ENCODE results near the gene COL27A1.

COL27A1 gene

DNA sequence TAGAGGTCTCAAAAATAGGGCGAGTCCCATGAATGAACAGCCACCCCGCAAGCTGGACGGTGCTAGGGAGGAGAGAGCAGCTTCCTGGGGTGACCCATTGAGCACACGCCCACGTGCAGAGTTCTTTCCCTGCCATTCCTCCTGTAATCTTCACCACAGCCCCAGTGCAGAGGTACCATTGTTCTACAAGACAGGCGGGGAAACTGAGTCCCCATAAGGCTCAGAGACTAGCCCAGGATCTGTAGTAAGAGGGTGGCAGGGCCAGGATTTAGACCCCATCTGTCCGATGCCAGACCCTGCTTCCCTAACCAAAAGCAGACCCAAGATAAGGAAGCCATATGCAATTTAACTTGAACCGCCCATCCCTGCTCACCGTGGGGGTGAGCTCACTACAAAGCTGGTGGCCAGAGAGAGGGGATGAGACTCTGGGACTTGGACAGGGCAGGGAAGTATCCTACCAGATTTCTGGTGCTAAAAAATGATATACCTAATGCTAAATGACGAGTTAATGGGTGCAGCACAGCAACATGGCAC lies 130.9 kb downstream of the COL27A1 start:
- DNase-seq, result no peak
- no peaks in the 10 kb centered on the region for H3K36me3 ChIP-seq (ENCODE audit: insufficient read depth, low read length)
- no peak overlapping the region for H3K4me2 ChIP-seq (ENCODE audit: insufficient read depth, low read length)
- no peaks in the 10 kb centered on the region; the same call in 1 of the 2 replicates for H4K20me1 ChIP-seq (ENCODE audit: insufficient read depth, low read length)
- no peaks in the 10 kb centered on the region for H3K4me1 ChIP-seq (ENCODE audit: insufficient read depth, low read length)
- TF ChIP-seq, protein P1, sequence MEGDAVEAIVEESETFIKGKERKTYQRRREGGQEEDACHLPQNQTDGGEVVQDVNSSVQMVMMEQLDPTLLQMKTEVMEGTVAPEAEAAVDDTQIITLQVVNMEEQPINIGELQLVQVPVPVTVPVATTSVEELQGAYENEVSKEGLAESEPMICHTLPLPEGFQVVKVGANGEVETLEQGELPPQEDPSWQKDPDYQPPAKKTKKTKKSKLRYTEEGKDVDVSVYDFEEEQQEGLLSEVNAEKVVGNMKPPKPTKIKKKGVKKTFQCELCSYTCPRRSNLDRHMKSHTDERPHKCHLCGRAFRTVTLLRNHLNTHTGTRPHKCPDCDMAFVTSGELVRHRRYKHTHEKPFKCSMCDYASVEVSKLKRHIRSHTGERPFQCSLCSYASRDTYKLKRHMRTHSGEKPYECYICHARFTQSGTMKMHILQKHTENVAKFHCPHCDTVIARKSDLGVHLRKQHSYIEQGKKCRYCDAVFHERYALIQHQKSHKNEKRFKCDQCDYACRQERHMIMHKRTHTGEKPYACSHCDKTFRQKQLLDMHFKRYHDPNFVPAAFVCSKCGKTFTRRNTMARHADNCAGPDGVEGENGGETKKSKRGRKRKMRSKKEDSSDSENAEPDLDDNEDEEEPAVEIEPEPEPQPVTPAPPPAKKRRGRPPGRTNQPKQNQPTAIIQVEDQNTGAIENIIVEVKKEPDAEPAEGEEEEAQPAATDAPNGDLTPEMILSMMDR (IDR thresholded peaks at IDR 0.05; ENCODE audit: borderline replicate concordance, extremely low read depth, low read length, poor library complexity, severe bottlenecking), result no peak
- no peak for TF ChIP-seq EZH2 (IDR thresholded peaks at IDR 0.05; ENCODE audit: borderline replicate concordance, low read depth, low read length, severe bottlenecking)
- no peaks in the 10 kb centered on the region for H3K27me3 ChIP-seq (ENCODE audit: insufficient read depth, low read length, poor library complexity)
- H3K9ac ChIP-seq (ENCODE audit: low read depth, low read length), result no peak overlapping the region
- H3K9me3 ChIP-seq (ENCODE audit: insufficient read depth, low read length, severe bottlenecking), result no peaks in the 10 kb centered on the region
- H3K4me3 ChIP-seq (ENCODE audit: low read depth in 1 of 2, low read length in 2 of 2), result no peak overlapping the region
- no peak overlapping the region for H3K27ac ChIP-seq (ENCODE audit: low read length)
- H2AFZ ChIP-seq (ENCODE audit: low read depth, low read length), result no peak overlapping the region
- ATAC-seq (ENCODE audit: insufficient read depth, low read depth), result no peak
- H3K79me2 ChIP-seq (ENCODE audit: insufficient read depth, low read length), result no peaks in the 10 kb centered on the region

DNA sequence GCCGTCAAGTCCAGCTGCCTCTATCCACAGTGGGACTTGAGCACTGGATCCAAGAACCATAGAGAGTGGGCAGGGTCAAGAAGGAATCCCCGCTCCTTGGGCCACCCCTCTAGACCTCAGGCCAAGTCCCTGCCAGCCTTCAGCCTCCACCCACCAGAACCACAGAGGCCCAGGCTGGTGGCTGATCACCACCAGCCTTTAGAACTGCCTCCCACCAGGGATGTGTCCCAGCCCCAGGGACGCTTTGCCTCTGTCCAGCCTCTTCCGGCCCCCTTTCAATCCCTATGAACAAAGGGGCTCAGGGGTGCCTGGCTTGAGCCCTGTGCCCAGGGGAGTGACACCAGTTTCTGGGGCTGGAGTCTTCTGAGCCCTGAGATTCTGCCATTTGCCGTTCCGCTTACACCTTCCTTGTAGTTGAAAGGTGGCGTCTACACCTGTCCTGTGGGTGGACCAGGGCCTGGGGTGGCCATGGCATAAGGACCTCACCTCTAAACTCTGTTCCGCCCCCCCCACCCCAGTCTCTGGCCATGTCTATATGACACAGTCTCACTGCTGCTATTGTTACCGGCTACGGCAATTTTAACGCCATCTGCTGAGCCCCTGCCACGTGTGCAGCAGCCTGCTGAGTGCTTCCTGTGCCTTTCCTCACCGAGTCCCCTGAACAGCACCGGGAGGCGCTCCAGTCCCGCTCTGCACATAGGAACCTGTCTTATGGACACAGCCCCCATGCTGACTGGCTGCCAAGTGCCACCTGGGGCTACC lies 131.8 kb downstream of the COL27A1 start:
- Histone ChIP-seq H2AFZ (ENCODE audit: low read depth, low read length) (no peak overlapping the region), H3K79me2 (ENCODE audit: insufficient read depth, low read length) (no peaks in the 10 kb centered on the region), H3K4me2 (ENCODE audit: insufficient read depth, low read length) (no peak overlapping the region), H3K36me3 (ENCODE audit: insufficient read depth, low read length) (no peaks in the 10 kb centered on the region), H4K20me1 (ENCODE audit: insufficient read depth, low read length) (no peaks in the 10 kb centered on the region), H3K9me3 (ENCODE audit: insufficient read depth, low read length, severe bottlenecking) (no peaks in the 10 kb centered on the region), H3K27me3 (ENCODE audit: insufficient read depth, low read length, poor library complexity) (no peaks in the 10 kb centered on the region), H3K9ac (ENCODE audit: low read depth, low read length) (no peak overlapping the region), H3K4me1 (ENCODE audit: insufficient read depth, low read length) (no peaks in the 10 kb centered on the region), H3K4me3 (ENCODE audit: low read depth in 1 of 2, low read length in 2 of 2) (no peak overlapping the region), H3K27ac (ENCODE audit: low read length) (no peak overlapping the region)
- DNase-seq (no peak), ATAC-seq (ENCODE audit: insufficient read depth, low read depth) (no peak)
- TF ChIP-seq, protein P1 (IDR thresholded peaks at IDR 0.05; ENCODE audit: borderline replicate concordance, extremely low read depth, low read length, poor library complexity, severe bottlenecking), result no peak
- TF ChIP-seq EZH2 (IDR thresholded peaks at IDR 0.05; ENCODE audit: borderline replicate concordance, low read depth, low read length, severe bottlenecking), result no peak

DNA sequence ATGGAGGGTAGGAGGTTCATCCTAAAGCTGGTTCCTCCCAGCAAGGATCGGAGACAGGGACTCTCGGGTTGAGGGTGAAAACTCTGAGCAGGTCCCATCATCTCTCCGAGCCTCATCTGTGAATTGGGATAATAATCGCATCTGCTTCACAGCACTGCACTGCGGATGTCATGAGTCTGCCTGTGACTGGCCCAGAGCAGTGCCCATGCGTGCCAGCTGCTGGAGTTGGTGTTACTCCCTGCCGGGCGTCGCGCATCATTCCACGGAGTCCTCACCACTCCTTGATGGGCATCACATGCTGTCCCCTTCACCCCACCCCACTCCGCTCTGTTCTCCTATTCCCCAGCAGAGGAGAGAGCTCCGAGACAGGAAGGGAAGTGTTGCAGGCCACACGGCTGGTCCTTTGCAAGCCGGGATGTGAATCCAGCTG lies 132.4 kb downstream of the COL27A1 start:
- no peaks in the 10 kb centered on the region for H3K79me2 ChIP-seq (ENCODE audit: insufficient read depth, low read length)
- no peak for DNase-seq
- ATAC-seq (ENCODE audit: insufficient read depth, low read depth), result no peak
- H3K4me3 ChIP-seq (ENCODE audit: low read depth in 1 of 2, low read length in 2 of 2), result no peak overlapping the region
- no peak overlapping the region for H3K9ac ChIP-seq (ENCODE audit: low read depth, low read length)
- H3K27ac ChIP-seq (ENCODE audit: low read length), result no peak overlapping the region
- H4K20me1 ChIP-seq (ENCODE audit: insufficient read depth, low read length), result no peaks in the 10 kb centered on the region
- H3K27me3 ChIP-seq (ENCODE audit: insufficient read depth, low read length, poor library complexity), result no peaks in the 10 kb centered on the region
- TF ChIP-seq, protein P1 (IDR thresholded peaks at IDR 0.05; ENCODE audit: borderline replicate concordance, extremely low read depth, low read length, poor library complexity, severe bottlenecking), result no peak
- TF ChIP-seq EZH2 (IDR thresholded peaks at IDR 0.05; ENCODE audit: borderline replicate concordance, low read depth, low read length, severe bottlenecking), result no peak
- H2AFZ ChIP-seq (ENCODE audit: low read depth, low read length), result no peak overlapping the region
- H3K36me3 ChIP-seq (ENCODE audit: insufficient read depth, low read length), result no peaks in the 10 kb centered on the region
- H3K9me3 ChIP-seq (ENCODE audit: insufficient read depth, low read length, severe bottlenecking), result no peaks in the 10 kb centered on the region
- H3K4me1 ChIP-seq (ENCODE audit: insufficient read depth, low read length), result no peaks in the 10 kb centered on the region
- H3K4me2 ChIP-seq (ENCODE audit: insufficient read depth, low read length), result no peak overlapping the region
